T-helper 1 cell treated with Interleukin-12 subunit alpha and Interleukin-12 subunit beta and Interleukin-4 antibody, amounts not matched to agents 30 ng/mL and 1 ng/mL, for 36 hours (primary cell): ENCODE results near the gene TNFRSF6B. TPM values are rescaled to one million over a fixed set of nuclear protein-coding genes. Genes with fewer than 3 reads are reported as not detected.
"Not testable (repeated sequence)": the region's sequence is repeated elsewhere in the genome, so short reads cannot be mapped to it uniquely, and the experiment has no call there.

Source experiments
- intact Hi-C: fragments of 100-400 bp; cut with micrococcal nuclease; formaldehyde crosslinking; loops from one replicate; pipeline ENCODE4 v1.15.1; 2024
- total RNA-seq: library from RNA; stranded (reverse); gene quantifications from 2 replicates; pipeline ENCODE4 v1.2.3, GENCODE V29; 2022

Gene TNFRSF6B
- total RNA-seq, 1 donor from 2014 or later: not detected

DNA sequence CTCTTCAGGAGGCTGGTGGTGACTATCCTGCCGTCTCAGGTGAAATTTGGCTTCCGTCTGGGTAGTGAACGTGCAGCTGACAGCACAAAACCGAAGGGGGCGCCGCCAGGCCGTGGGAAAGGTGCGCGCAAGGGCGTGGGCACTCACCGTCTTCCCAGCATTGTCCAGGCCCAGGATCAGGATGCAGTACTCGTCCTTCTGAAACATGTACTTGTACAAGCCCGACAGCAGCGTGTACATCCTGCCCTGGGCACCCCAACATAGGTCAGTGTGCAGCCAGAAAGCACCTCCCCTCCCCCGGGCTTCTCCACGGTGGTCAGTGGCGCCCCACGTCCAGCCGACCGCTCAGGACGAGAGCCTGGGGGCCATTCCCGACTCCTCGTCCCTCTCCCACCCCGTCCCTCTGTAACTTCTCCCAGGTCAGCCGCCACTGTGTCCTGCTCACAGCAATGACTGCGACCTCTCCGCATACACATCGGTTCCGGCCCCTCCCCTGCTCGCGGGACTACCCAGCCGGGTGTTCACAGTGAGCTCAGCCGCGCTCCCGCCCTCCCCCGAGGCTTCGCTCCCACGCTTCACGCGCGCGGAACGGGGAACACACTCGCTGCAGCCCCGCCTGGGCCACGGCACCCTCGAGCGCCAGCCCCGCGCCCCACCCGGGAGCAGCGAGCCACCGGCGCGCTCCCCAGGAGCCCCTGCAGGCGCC is 10.6 kb downstream of the TNFRSF6B start:
- intact Hi-C loops: loop anchor here (1.0 to 5.0 kb wide), 11 partner anchors 9 to 355 kb away; partner anchors contain the start of genes PRPF6, RTEL1, TCEA2 and TPD52L2

DNA sequence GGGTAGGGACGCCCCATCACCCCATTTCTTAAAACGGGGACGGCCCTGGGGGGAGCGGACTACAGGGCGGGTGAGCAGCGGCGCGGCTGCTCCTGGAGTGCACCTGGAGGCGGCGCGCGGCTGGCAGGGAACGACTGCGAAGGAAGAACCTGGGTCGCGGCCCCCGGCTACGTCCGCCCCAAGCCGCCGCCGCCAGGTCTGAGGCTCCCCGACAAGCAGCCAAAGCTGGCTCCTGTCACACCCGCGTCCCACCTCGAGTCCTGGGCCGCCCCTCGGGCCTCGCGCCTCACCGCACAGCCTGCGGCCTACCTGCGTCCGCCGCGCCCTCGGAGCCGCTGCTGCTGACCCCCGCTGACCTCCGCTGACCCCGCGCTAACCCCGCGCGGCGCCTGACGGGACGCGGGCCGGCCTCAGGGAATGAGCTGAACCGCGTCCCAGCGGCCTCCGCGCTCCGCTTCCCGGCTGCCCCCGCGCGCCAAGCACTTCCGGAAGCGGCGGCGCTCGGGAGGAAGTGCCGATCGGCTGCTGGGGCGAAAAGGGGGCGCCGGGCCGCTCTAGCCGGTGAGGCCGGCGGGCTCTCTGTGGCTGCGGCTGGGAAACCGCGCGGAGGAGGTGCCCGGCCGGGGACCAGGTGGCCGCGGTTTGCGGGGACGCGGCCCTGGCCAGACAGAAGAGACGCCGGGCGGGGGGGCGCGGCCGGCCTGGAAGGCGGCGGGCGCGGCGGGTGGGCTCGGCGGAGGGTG is 11.3 kb downstream of the TNFRSF6B start, which contains the start of the genes ARFRP1 and ZGPAT:
Gene ARFRP1 (minus strand): TSS at position 419 of the 743 bp plus-strand sequence. CDS start 885 bp downstream, outside the sequence.
Gene ZGPAT (plus strand): TSS at position 482 of the 743 bp plus-strand sequence. CDS start 542 bp downstream, outside the sequence.
- intact Hi-C loops: loop anchor here (1.0 to 5.0 kb wide), 12 partner anchors 9 to 413 kb away; partner anchors contain the start of genes PRPF6, RTEL1, TCEA2 and TPD52L2

DNA sequence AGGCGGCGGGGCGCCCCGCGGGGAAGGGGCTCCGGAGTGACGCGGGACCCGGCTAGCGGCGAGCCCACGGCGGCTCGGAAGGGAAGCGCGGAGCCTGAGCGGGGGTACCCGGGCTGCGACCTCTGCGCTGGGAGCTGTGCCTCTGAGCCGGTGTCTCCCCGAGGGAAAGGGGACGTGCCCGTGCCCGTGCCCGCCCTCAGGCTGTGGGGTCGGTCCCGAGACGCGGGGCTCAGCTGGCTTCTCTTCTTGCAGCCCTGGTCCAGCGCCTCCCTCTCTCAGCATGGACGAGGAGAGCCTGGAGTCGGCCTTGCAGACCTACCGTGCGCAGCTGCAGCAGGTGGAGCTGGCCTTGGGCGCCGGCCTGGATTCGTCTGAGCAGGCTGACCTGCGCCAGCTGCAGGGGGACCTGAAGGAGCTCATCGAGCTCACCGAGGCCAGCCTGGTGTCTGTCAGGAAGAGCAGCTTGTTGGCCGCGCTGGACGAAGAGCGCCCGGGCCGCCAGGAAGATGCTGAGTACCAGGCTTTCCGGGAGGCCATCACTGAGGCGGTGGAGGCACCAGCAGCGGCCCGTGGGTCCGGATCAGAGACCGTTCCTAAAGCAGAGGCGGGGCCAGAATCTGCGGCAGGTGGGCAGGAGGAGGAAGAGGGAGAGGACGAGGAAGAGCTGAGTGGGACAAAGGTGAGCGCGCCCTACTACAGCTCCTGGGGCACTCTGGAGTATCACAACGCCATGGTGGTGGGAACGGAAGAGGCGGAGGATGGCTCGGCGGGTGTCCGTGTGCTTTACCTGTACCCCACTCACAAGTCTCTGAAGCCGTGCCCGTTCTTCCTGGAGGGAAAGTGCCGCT is 12.1 kb downstream of the TNFRSF6B start:
- intact Hi-C loops: loop anchor here (2.0 to 5.0 kb wide), 2 partner anchors 354 to 412 kb away; partner anchors contain the start of gene TCEA2

DNA sequence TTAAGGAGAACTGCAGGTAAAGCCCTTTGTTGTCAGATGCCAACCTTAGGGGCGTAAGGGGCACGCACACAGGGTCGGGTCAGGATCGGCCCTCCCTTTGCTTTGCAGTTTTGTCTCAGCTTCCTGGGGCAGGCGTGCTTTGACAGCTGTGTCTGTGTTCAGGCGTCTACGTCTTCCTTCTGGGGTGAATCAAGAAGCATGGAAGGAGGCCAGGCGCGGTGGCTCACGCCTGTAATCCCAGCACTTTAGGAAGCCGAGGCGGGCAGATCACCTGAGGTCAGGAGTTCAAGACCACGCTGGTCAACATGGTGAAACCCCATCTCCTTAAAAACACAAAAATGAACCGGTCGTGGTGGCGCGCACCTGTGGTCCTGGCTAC is 12.7 kb downstream of the TNFRSF6B start:
- intact Hi-C loops: loop anchor here (2.0 to 5.0 kb wide), 2 partner anchors 353 to 412 kb away; partner anchors contain the start of gene TCEA2

DNA sequence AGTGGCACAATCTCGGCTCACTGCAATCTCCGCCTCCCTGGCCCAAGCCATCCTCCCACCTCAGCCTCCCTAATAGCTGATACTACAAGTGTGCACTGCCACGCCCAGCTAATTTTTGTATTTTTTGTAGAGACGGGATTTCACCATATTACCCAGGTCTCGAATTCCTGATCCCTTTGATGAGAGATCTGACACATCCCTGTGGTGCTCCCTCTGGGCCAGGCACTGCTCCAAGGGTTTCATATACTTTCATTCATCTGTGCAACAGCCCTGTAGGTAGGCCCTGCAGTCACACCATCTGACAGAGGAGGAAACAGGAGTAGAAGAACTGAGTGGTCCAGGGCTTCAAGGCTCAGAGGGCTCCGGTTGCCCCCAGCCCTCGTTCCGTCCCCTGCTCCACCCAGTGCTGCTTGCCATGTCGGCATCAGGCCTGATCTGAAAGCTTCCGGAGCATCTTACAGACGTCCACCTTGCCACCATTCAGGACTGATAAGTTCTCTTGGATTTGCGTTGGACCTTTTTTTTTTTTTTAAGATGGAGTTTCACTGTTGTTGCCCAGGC is 14.7 kb downstream of the TNFRSF6B start:
- intact Hi-C loops: no loop called here

DNA sequence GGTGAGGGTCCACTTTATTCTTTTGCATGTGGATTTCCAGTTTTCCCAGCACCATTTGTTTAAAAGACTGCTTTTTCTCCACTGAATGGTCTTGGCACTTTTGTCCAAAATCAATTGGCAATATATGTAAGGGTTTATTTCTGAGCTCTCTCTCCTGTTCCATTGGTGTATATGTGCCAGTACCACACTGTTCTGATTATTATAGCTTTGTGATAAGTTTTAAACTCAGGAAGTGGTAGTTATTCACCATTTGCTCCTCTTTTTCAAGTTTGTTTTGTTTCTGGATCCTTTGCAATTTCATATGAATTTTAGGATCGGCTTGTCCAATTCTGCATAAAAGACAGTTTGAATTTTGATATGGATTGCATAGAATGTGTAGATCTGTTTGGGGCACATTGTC is 15.7 kb downstream of the TNFRSF6B start:
- intact Hi-C loops: no loop called here

DNA sequence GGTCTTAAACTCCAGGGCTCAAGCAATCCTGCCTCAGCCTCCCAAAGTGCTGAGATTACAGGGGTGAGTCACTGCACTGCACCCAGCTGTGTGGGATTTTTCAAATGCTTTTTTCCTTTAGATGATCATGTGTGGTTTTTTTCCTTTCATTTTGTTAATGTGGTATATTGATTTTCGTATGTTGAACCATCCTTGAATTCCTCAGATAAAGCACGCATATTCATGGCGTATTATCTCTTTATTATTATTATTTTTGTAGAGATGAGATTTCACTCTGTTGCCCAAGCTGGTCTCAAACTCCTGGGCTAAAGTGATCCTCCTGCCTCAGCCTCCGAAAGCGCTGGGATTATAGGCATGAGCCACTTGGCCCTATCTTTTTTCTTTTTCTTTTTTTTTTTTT is 18.4 kb downstream of the TNFRSF6B start:
- intact Hi-C loops: no loop called here

DNA sequence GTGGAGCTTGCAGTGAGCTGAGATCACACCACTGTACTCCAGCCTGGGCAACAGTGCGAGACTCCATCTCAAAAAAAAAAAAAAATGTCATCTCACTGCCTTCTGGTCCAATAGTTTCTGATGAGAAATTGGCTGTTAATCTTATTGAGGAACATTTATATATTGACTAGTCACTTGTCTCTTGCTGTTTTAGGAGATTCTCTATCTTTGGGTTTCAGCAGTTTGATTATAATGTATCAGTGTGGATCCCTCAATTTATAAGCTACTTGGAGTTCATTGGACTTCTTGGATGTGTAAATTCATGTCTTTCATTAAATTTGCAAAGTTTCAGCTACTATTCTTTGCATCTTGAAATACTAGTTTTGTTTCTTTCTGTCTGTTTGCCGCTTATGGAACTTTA is 22.5 kb downstream of the TNFRSF6B start:
- intact Hi-C loops: loop anchor here (1.0 kb wide), 1 partner anchor 9 kb away; no protein-coding TSS in a partner anchor

DNA sequence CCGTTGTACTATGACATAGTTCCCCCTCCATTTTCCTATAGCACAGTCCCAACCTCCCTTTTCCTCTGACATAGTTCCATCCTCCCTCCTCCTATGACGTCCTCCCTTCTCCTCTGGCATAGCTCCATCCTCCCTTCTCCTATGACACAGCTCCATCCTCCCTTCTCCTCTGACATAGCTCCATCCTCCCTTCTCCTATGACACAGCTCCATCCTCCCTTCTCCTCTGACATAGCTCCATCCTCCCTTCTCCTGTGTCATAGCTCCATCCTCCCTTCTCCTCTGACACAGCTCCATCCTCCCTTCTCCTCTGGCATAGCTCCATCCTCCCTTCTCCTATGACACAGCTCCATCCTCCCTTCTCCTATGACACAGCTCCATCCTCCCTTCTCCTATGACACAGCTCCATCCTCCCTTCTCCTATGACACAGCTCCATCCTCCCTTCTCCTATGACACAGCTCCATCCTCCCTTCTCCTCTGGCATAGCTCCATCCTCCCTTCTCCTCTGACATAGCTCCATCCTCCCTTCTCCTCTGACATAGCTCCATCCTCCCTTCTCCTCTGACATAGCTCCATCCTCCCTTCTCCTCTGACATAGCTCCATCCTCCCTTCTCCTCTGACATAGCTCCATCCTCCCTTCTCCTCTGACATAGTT is 26.6 kb downstream of the TNFRSF6B start:
- intact Hi-C loops: not testable (repeated sequence)

DNA sequence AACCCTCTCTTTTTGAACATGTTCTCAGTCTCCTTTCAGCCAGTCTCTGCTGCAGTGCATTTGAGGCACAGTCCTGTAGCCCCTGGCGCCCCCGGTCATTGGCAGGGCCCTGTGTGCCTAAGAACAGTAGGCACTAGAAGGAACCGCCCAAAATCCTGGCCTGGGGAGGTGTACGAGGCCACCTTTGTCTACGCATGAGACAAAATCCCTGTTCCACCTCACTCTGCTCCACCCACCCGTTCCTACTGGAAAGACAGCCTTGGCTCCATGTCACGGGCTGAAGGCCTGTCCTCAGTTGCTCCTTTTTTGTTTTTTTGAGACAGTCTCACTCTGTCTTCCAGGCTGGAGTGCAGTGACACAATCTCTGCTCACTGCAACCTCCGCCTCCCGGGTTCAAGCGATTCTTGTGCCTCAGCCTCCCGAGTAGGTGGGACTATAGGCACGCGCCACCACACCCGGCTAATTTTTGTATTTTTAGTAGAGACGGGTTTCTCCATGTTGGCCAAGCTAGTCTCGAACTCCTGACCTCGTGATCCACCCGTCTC is 33.8 kb downstream of the TNFRSF6B start:
- intact Hi-C loops: loop anchor here (2.0 to 5.0 kb wide), 6 partner anchors 21 to 227 kb away; partner anchors contain the start of genes ARFRP1, RTEL1 and UCKL1

DNA sequence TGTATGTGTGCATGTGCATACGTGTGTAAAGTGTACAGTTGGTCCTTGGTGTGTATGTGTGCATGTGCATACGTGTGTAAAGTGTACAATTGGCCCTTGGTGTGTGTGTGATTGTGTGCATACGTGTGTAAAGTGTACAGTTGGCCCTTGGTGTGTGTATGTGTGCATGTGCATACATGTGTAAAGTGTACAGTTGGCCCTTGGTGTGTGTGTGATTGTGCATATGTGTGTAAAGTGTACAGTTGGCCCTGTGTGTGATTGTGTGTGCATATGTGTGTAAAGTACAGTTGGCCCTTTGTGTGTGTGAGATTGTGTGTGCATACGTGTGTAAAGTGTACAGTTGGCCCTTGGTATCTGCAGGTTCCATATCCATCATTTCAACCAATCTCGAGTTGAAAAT is 35.0 kb downstream of the TNFRSF6B start:
- intact Hi-C loops: loop anchor here (1.0 to 5.0 kb wide), 7 partner anchors 19 to 226 kb away; partner anchors contain the start of genes ARFRP1, RTEL1 and UCKL1

DNA sequence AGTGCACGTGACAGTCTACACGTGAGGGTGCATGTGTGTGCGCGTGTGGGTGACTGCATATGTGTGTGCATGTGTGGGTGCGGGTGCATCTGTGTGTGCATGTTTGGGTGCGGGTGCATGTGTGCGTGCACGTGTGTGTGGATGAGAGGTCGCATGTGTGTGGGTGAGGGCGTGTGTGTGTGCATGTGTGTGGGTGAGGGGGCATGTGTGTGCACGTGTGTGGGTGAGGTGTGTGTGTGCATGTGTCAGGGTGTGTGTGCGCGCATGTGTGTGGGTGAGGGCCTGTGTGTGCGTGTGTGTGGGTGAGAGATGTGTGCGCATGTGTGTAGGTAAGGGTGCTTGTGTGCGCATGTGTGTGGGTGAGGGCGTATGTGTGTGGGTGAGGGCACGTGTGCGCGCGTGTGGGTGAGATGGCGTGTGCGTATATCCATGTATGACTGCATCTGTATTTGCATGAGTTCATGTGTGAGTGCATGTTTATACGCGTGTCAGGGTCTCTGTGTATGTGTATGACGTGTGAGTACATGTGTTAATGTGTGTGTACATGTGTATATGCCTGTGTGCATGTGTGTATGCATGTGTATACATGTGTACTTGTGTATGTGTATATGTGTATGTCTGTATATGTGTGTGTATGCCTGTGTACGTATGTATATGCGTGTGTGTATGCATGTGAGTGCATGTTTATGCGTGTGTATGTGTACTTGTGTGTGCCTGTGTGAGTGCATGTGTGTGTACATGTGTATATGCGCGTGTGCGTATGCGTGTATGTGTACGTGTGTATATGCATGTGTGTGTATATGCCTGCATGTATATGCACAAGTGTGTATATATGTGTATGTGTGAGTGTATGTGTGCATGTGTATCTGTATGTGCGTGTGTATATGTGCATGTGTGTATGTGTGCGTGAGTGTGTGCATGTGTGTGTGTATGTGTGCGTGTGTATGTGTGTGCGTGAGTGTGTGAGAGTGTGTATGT is 36.0 kb downstream of the TNFRSF6B start:
- intact Hi-C loops: loop anchor here (5.0 kb wide), 3 partner anchors 65 to 225 kb away; partner anchors contain the start of gene UCKL1

DNA sequence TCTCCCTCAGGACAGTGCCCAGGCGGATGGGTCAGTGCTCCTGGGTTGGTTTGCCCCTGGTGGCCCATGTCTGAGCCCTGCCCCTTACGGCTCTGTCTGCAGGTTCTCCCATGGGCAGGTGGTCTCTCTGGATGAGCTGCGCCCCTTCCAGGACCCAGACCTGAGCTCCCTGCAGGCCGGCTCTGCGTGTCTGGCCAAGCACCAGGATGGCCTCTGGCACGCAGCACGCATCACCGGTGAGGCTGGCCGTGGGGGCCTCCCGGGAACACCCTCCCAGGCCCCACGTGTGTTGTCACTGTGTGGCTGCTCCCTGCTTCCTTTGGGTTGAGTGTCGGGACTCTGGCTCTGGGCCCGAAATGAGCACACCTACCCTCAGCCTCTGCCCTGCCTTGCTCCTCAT is 36.7 kb downstream of the TNFRSF6B start:
- intact Hi-C loops: loop anchor here (5.0 kb wide), 3 partner anchors 64 to 224 kb away; partner anchors contain the start of gene UCKL1

DNA sequence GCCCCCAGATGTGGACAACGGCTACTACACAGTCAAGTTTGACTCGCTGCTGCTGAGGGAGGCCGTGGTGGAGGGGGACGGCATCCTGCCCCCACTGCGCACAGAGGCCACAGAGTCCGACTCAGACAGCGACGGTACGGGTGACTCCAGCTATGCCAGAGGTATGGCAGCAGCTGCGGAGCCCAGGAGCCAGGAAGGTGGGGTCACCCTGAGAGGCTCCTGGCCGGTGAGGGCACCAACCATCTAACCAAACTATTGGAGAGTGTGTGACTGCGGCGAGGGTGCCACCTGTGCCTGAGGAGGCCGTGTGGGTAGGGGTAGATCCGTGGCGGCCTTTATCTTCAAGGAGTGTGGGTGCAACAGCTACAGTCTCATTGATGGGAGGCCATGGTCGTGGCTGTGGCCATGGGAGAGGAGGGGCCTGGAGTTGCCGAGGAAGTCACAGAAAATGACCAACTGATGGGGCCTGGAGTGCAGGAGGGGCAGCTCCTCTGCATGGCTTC is 37.2 kb downstream of the TNFRSF6B start:
- intact Hi-C loops: loop anchor here (5.0 kb wide), 3 partner anchors 64 to 224 kb away; partner anchors contain the start of gene UCKL1

DNA sequence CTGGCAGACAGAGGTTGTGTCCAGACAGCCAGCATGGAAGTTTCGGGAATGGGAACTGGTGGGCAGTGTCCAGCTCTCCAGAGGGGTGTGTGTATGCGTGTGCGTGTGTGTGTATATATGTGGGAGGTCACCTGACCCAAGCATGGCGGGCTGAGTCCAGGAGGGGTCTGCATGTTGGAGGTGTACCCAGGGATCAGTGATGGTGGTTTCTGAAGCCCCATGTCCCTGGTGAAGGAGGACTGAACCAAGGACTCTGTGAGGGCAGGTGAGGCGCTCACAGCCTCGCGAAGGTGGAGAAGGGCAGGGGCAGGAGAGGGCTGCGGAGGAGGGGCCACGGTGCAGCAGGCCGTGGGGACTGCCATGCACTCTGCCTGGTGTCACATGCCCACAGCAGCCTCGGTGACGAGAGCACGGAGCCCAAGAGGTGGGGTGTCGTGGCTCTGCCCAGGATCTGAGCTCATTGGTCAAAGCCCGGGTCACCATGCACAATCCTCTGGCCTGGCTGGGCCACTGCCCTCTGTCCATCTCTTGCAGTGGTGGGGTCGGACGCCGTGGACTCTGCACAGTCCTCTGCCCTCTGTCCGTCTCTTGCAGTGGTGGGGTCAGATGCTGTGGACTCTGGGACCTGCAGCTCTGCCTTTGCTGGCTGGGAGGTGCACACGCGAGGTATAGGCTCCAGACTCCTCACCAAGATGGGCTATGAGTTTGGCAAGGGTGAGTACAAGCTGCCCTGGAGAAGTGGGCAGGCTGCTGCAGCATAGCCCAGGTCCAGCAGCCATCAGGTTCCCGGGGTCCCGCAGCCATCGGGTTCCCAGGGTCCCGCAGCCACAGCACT is 37.9 kb downstream of the TNFRSF6B start:
- intact Hi-C loops: loop anchor here (5.0 kb wide), 3 partner anchors 63 to 223 kb away; partner anchors contain the start of gene UCKL1

DNA sequence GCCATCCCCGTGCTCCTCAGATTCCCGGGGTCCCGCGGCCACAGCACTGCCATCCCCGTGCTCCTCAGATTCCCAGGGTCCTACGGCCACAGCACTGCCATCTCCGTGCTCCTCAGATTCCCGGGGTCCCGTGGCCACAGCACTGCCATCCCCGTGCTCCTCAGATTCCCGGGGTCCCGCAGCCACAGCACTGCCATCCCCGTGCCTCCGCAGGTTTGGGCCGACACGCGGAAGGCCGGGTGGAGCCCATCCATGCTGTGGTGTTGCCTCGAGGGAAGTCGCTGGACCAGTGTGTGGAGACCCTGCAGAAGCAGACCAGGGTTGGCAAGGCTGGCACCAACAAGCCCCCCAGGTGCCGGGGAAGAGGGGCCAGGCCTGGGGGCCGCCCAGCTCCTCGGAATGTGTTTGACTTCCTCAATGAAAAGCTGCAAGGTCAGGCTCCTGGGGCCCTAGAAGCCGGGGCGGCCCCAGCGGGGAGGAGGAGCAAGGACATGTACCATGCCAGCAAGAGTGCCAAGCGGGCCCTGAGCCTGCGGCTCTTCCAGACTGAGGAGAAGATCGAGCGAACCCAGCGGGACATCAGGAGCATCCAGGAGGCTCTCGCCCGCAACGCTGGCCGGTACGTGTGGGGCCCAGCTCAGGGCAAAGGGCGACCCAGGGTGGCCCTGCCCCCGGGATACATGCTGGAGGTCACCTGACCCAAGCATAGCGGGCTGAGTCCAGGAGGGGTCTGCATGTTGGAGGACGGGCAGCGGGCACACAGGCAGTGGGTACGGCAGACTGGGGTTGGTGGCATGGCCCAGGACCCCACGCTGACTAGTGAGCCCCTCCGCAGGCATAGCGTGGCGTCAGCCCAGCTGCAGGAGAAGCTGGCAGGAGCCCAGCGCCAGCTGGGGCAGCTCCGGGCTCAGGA is 38.8 kb downstream of the TNFRSF6B start:
- intact Hi-C loops: loop anchor here (5.0 kb wide), 3 partner anchors 62 to 222 kb away; partner anchors contain the start of gene UCKL1
